ENCODE results near the gene KCNJ15.

DNA sequence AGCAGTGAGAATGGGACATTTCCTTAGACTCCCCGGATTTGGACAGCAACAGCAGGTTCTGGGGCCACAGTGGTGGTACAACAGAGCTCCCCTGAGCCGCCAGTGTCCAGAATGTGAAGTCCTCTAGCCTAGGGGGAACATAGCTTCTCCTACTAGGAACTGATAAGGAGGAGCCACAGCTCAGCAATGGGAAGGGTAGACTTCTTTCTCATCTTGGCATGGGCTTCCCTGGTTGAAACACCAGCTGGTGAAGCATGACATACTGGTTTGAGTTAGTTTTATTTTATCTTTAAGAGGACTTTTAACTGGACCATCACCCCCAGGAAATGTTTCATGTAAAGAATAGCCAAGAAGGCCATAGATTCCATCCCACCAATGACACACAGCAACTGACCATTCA, 68.4 kb downstream of the KCNJ15 start:
- TF ChIP-seq, protein P1, sequence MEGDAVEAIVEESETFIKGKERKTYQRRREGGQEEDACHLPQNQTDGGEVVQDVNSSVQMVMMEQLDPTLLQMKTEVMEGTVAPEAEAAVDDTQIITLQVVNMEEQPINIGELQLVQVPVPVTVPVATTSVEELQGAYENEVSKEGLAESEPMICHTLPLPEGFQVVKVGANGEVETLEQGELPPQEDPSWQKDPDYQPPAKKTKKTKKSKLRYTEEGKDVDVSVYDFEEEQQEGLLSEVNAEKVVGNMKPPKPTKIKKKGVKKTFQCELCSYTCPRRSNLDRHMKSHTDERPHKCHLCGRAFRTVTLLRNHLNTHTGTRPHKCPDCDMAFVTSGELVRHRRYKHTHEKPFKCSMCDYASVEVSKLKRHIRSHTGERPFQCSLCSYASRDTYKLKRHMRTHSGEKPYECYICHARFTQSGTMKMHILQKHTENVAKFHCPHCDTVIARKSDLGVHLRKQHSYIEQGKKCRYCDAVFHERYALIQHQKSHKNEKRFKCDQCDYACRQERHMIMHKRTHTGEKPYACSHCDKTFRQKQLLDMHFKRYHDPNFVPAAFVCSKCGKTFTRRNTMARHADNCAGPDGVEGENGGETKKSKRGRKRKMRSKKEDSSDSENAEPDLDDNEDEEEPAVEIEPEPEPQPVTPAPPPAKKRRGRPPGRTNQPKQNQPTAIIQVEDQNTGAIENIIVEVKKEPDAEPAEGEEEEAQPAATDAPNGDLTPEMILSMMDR (IDR thresholded peaks at IDR 0.05), result no peak
- TF ChIP-seq POLR2A (IDR thresholded peaks at IDR 0.05), result no peak
